Measurements from ENCODE around the gene BCDIN3D. TPM values are rescaled to one million over a fixed set of nuclear protein-coding genes. Genes with fewer than 3 reads are reported as not detected.

The BCDIN3D gene
- total RNA-seq (2022; extraction: Qiagen RNA extraction; ENCODE audit: low read depth), result 4.4 to 4.7 TPM (median 4.5 TPM) in 5 replicates

GRCh38 chr12:49842519-49843352 is at the start of gene BCDIN3D:
BCDIN3D (minus strand) TSS chr12:49843106; CDS start chr12:49843087, 19 bp downstream.

GRCh38 chr12:49828133-49829091 is 14.5 kb downstream of the BCDIN3D start, which contains the start of gene NCKAP5L:
NCKAP5L (minus strand) TSS chr12:49828413; CDS start chr12:49804044, 24,369 bp downstream.

Other genes starting within 250 kb of the BCDIN3D start
- gene FAM186B, start 237.5 kb downstream of the BCDIN3D start, total RNA-seq (2022; extraction: Qiagen RNA extraction; ENCODE audit: low read depth), result 0.11 to 0.23 TPM (median 0.14 TPM) in 3 of 5 replicates, not detected in the others
- 5.6 to 8.7 TPM (median 7.7 TPM) in 5 replicates for gene PRPF40B, start 219.5 kb downstream of the BCDIN3D start, total RNA-seq (2022; extraction: Qiagen RNA extraction; ENCODE audit: low read depth)
- 1.2 to 2.3 TPM (median 1.9 TPM) in 5 replicates for gene FMNL3, start 135.7 kb downstream of the BCDIN3D start, total RNA-seq (2022; extraction: Qiagen RNA extraction; ENCODE audit: low read depth)
- gene TMBIM6, start 101.5 kb downstream of the BCDIN3D start, total RNA-seq (2022; extraction: Qiagen RNA extraction; ENCODE audit: low read depth), result 393 to 517 TPM (median 478 TPM) in 5 replicates
- 5.3 to 10.3 TPM (median 8.3 TPM) in 5 replicates for gene NCKAP5L, start 14.7 kb downstream of the BCDIN3D start, total RNA-seq (2022; extraction: Qiagen RNA extraction; ENCODE audit: low read depth)
- gene FAIM2, start 60.8 kb upstream of the BCDIN3D start, total RNA-seq (2022; extraction: Qiagen RNA extraction; ENCODE audit: low read depth), result 0.09 TPM in 1 of 5 replicates, not detected in the others
- not detected in 5 replicates for gene AQP2, start 107.6 kb upstream of the BCDIN3D start, total RNA-seq (2022; extraction: Qiagen RNA extraction; ENCODE audit: low read depth)
- 0.09 TPM in 1 of 5 replicates, not detected in the others for gene AQP5, start 118.8 kb upstream of the BCDIN3D start, total RNA-seq (2022; extraction: Qiagen RNA extraction; ENCODE audit: low read depth)
- gene AQP6, start 129.8 kb upstream of the BCDIN3D start, total RNA-seq (2022; extraction: Qiagen RNA extraction; ENCODE audit: low read depth), result not detected in 5 replicates
- gene RACGAP1, start 182.4 kb upstream of the BCDIN3D start, total RNA-seq (2022; extraction: Qiagen RNA extraction; ENCODE audit: low read depth), result 77.8 to 84.8 TPM (median 81.2 TPM) in 5 replicates
- 3.8 to 7.6 TPM (median 6.0 TPM) in 5 replicates for gene ASIC1, start 214.5 kb upstream of the BCDIN3D start, total RNA-seq (2022; extraction: Qiagen RNA extraction; ENCODE audit: low read depth)
- 60.7 to 67.8 TPM (median 63.5 TPM) in 5 replicates for gene SMARCD1, start 242.2 kb upstream of the BCDIN3D start, total RNA-seq (2022; extraction: Qiagen RNA extraction; ENCODE audit: low read depth)

Data from A549 treated with ZK216348 at 1 μM for 4 hours (cell line).